SK-N-MC (cell line): ENCODE data around the gene ADAMTS17.

Experiments used
- EZH2 ChIP-seq: fragments of 200-600 bp; sonication (generic); IDR thresholded peaks from one replicate; pipeline ENCODE4 v1.6.1; 2017; ENCODE audit warnings: antibody characterized with exemption
- POLR2AphosphoS5 ChIP-seq: IDR thresholded peaks from 2 replicates; pipeline ENCODE4 v1.6.1; 2012; ENCODE audit warnings: mild to moderate bottlenecking, low read depth, low read length, borderline replicate concordance

- TF ChIP-seq EZH2 (no peak), POLR2AphosphoS5 (no peak)
Observed at GRCh38 chr15:100211855-100212850, 129.6 kb downstream of the ADAMTS17 start.
